HFFc6 (cell line): ENCODE measurements around the gene PC. TPM values are rescaled to one million over a fixed set of nuclear protein-coding genes. Genes with fewer than 3 reads are reported as not detected.
A peak's percentile ranks its signal among the peaks of the same experiment; 100 is the strongest.

Source experiments
- DNase-seq: peaks from one replicate; pipeline ENCODE4 v3.0.0-alpha.2; 2018
- H3K27ac Mint-ChIP-seq: 2 replicates; pipeline ENCODE4 v1.8.0; 2020; ENCODE audit warnings: mild to moderate bottlenecking, mixed read lengths
- H3K27me3 Mint-ChIP-seq: 2 replicates; pipeline ENCODE4 v1.8.0; 2021; ENCODE audit warnings: mild to moderate bottlenecking, moderate library complexity, mixed read lengths; ENCODE audit not compliant: insufficient read depth
- H3K36me3 Mint-ChIP-seq: 2 replicates; pipeline ENCODE4 v1.8.0; 2021; ENCODE audit warnings: low read depth, mixed read lengths
- H3K4me1 Mint-ChIP-seq: 2 replicates; pipeline ENCODE4 v1.8.0; 2020; ENCODE audit warnings: low read depth, mixed read lengths
- H3K4me3 Mint-ChIP-seq: 2 replicates; pipeline ENCODE4 v1.8.0; 2020; ENCODE audit warnings: mild to moderate bottlenecking, moderate library complexity, mixed read lengths
- H3K9me3 Mint-ChIP-seq: 2 replicates; pipeline ENCODE4 v1.8.0; 2020; ENCODE audit warnings: mild to moderate bottlenecking, mixed read lengths
- CTCF ChIP-seq: fragments of 200-600 bp; sonication (generic); IDR thresholded peaks from 2 replicates; pipeline ENCODE4 v1.5.0; 2021; ENCODE audit warnings: antibody characterized with exemption, mild to moderate bottlenecking
- total RNA-seq, 6 experiments: library from RNA; stranded (reverse); fragmentation: NEBNext Ultra II Directional; extraction: Animal tissue kit (Norgen Biotek cat#: 25700); gene quantifications; 2 replicates in 1 of 6; 3 replicates in 5 of 6; pipeline ENCODE4 v1.2.3, GENCODE V29; 2021

Gene PC
- total RNA-seq, 6 experiments from 2014 or later, result 13.2 to 21.8 (median 19.3) TPM

- peak; percentile 97 for DNase-seq
- peak overlapping the region; percentile 38 for H3K4me3 Mint-ChIP-seq
- no peaks in the 10 kb centered on the region; the same call in 1 of the 2 replicates for H3K27me3 Mint-ChIP-seq
- peaks cover 8% of the 10 kb centered on the region for H3K36me3 Mint-ChIP-seq
- peak overlapping the region; percentile 87 for H3K27ac Mint-ChIP-seq
- H3K9me3 Mint-ChIP-seq, result no peaks in the 10 kb centered on the region
- TF ChIP-seq CTCF, result no peak
- H3K4me1 Mint-ChIP-seq, result peaks cover 26% of the 10 kb centered on the region
These were observed 66.1 kb downstream of the PC start for GRCh38 chr11:66891851-66892660.

- H3K36me3 Mint-ChIP-seq, result peaks cover 13% of the 10 kb centered on the region
- no peak overlapping the region for H3K27ac Mint-ChIP-seq
- no peak for DNase-seq
- H3K4me3 Mint-ChIP-seq, result no peak overlapping the region
- no peak for TF ChIP-seq CTCF
- H3K27me3 Mint-ChIP-seq, result no peaks in the 10 kb centered on the region; the same call in 1 of the 2 replicates
- no peaks in the 10 kb centered on the region for H3K9me3 Mint-ChIP-seq
- H3K4me1 Mint-ChIP-seq, result peaks cover 38% of the 10 kb centered on the region
These were observed 68.2 kb downstream of the PC start for GRCh38 chr11:66889960-66890359.

- Mint-ChIP-seq H3K27ac (no peak overlapping the region), H3K4me1 (peaks cover 36% of the 10 kb centered on the region)
These were observed 69.9 kb downstream of the PC start for GRCh38 chr11:66888282-66888681.

GRCh38 chr11:66887526-66887925 lies 70.7 kb downstream of the PC start:
- no peak overlapping the region for H3K27ac Mint-ChIP-seq
- H3K36me3 Mint-ChIP-seq, result peaks cover 13% of the 10 kb centered on the region
- DNase-seq, result no peak
- no peak for TF ChIP-seq CTCF
- H3K4me1 Mint-ChIP-seq, result peaks cover 36% of the 10 kb centered on the region
- H3K27me3 Mint-ChIP-seq, result peaks cover 3% of the 10 kb centered on the region
- H3K4me3 Mint-ChIP-seq, result no peak overlapping the region
- H3K9me3 Mint-ChIP-seq, result no peaks in the 10 kb centered on the region

More at GRCh38 chr11:66888282-66888681, 69.9 kb downstream of the PC start:
- no peak for TF ChIP-seq CTCF
- Mint-ChIP-seq H3K4me3 (no peak overlapping the region), H3K9me3 (no peaks in the 10 kb centered on the region), H3K27me3 (peaks cover 3% of the 10 kb centered on the region), H3K36me3 (peaks cover 13% of the 10 kb centered on the region)
- DNase-seq, result no peak

GRCh38 chr11:66886671-66887221 lies 71.4 kb downstream of the PC start:
- no peak overlapping the region for H3K4me3 Mint-ChIP-seq
- TF ChIP-seq CTCF, result no peak
- DNase-seq, result no peak
- peaks cover 3% of the 10 kb centered on the region for H3K27me3 Mint-ChIP-seq
- peaks cover 32% of the 10 kb centered on the region for H3K4me1 Mint-ChIP-seq
- H3K27ac Mint-ChIP-seq, result no peak overlapping the region
- H3K9me3 Mint-ChIP-seq, result no peaks in the 10 kb centered on the region
- H3K36me3 Mint-ChIP-seq, result peaks cover 7% of the 10 kb centered on the region
